Measurements from ENCODE around the gene AQP4.

GRCh38 chr18:26869640-26870039, 4.1 kb upstream of the AQP4 start:
- TF ChIP-seq EZH2 (IDR thresholded peaks at IDR 0.05; ENCODE audit: borderline replicate concordance, low read length) (no peak), CTCF (IDR thresholded peaks at IDR 0.05; ENCODE audit: low read length) (no peak)
